Left forelimb (tissue), 1 donor: Measurements from ENCODE around the gene CXorf49.
"Not testable (repeated sequence)": the region's sequence is repeated elsewhere in the genome, so short reads cannot be mapped to it uniquely, and the experiment has no call there.

Source experiments
- DNase-seq: peaks from one replicate; pipeline ENCODE4 v3.0.0-alpha.2; 2018; ENCODE audit warnings: low spot score

Gene CXorf49

GRCh38 chrX:71671938-71672337 lies 46.1 kb downstream of the CXorf49 start:
- DNase-seq = no peak

- no peak for DNase-seq
Measured at GRCh38 chrX:71671043-71671780, 46.9 kb downstream of the CXorf49 start.

GRCh38 chrX:71669947-71670346 lies 48.1 kb downstream of the CXorf49 start:
- DNase-seq = not testable (repeated sequence)

- no peak for DNase-seq
Measured at GRCh38 chrX:71669492-71669891, 48.6 kb downstream of the CXorf49 start.

- DNase-seq = no peak
Measured at GRCh38 chrX:71668248-71668595, 49.9 kb downstream of the CXorf49 start.

GRCh38 chrX:71667328-71668247 lies 50.5 kb downstream of the CXorf49 start, which contains the start of gene LOC101059915:
Gene LOC101059915 (plus strand): TSS chrX:71667546.
- DNase-seq = no peak

GRCh38 chrX:71666240-71667223 lies 51.6 kb downstream of the CXorf49 start:
- no peak for DNase-seq

- no peak for DNase-seq
Measured at GRCh38 chrX:71665747-71666146, 52.3 kb downstream of the CXorf49 start.

GRCh38 chrX:71664889-71665491 lies 53.1 kb downstream of the CXorf49 start:
- no peak for DNase-seq
